ENCODE results near the gene ANKS1A. TPM values are rescaled to one million over a fixed set of nuclear protein-coding genes. Genes with fewer than 3 reads are reported as not detected.

Gene ANKS1A
- total and polyA plus RNA-seq, 3 donors from 2014 or later = 44.2 to 96.9 (median 95.9) TPM

GRCh38 chr6:34979994-34980393, 90.9 kb downstream of the ANKS1A start:
- Histone ChIP-seq H3K27ac (no peak overlapping the region), H3K36me3 (ENCODE audit: low read depth, missing control alignments) (no peaks in the 10 kb centered on the region), H3K4me1 (peaks cover 27% of the 10 kb centered on the region), H3K4me3 (no peak overlapping the region), H3K9me3 (no peaks in the 10 kb centered on the region), H3K27me3 (no peaks in the 10 kb centered on the region)
- intact Hi-C loops (cut with DNase I; ENCODE audit: low total_unique reads) = loop anchor here (10.0 kb wide), 1 partner anchor 265 kb away; no protein-coding TSS in a partner anchor
- WGBS, 2 donors = 70 to 86% methylated on average over 3 of the region's 3 CpGs
- no peak for DNase-seq
- TF ChIP-seq POLR2A (IDR thresholded peaks at IDR 0.05) (no peak), CTCF (IDR thresholded peaks at IDR 0.05) (no peak)

- intact Hi-C loops (cut with DNase I; ENCODE audit: low total_unique reads) = loop anchor here (10.0 kb wide), 1 partner anchor 263 kb away; no protein-coding TSS in a partner anchor
- peaks cover 29% of the 10 kb centered on the region for H3K4me1 ChIP-seq
- H3K9me3 ChIP-seq = no peaks in the 10 kb centered on the region
- no peak for DNase-seq
- H3K36me3 ChIP-seq (ENCODE audit: low read depth, missing control alignments) = no peaks in the 10 kb centered on the region
- peak overlapping the region in 1 of 2 donors; percentile 33 for H3K27ac ChIP-seq
- no peak overlapping the region for H3K4me3 ChIP-seq
- 72 to 79% methylated on average over 5 of the region's 5 CpGs for WGBS, 2 donors
- no peaks in the 10 kb centered on the region for H3K27me3 ChIP-seq
- TF ChIP-seq POLR2A (IDR thresholded peaks at IDR 0.05) (no peak), CTCF (IDR thresholded peaks at IDR 0.05) (no peak)
Observed at GRCh38 chr6:34981366-34981765, 92.3 kb downstream of the ANKS1A start.

GRCh38 chr6:34981951-34982350, 92.9 kb downstream of the ANKS1A start:
- DNase-seq = no peak
- intact Hi-C loops (cut with DNase I; ENCODE audit: low total_unique reads) = loop anchor here (10.0 kb wide), 1 partner anchor 263 kb away; no protein-coding TSS in a partner anchor
- peak overlapping the region in 1 of 2 donors; percentile 33 for H3K27ac ChIP-seq
- no peak for TF ChIP-seq POLR2A (IDR thresholded peaks at IDR 0.05)
- TF ChIP-seq CTCF (IDR thresholded peaks at IDR 0.05) = no peak
- WGBS, 2 donors = 66 to 73% methylated on average over 7 of the region's 7 CpGs
- peaks cover 35% of the 10 kb centered on the region for H3K4me1 ChIP-seq
- no peaks in the 10 kb centered on the region for H3K9me3 ChIP-seq
- no peak overlapping the region for H3K4me3 ChIP-seq
- no peaks in the 10 kb centered on the region for H3K27me3 ChIP-seq
- H3K36me3 ChIP-seq (ENCODE audit: low read depth, missing control alignments) = no peaks in the 10 kb centered on the region

- Histone ChIP-seq H3K9me3 (no peaks in the 10 kb centered on the region), H3K27ac (peak overlapping the region; percentile 33 to 60), H3K4me3 (no peak overlapping the region), H3K4me1 (peaks cover 40% of the 10 kb centered on the region), H3K27me3 (no peaks in the 10 kb centered on the region), H3K36me3 (ENCODE audit: low read depth, missing control alignments) (no peaks in the 10 kb centered on the region)
- intact Hi-C loops (cut with DNase I; ENCODE audit: low total_unique reads) = loop anchor here (10.0 kb wide), 1 partner anchor 262 kb away; no protein-coding TSS in a partner anchor
- WGBS, 2 donors = 68 to 69% methylated on average over 11 of the region's 11 CpGs
- TF ChIP-seq POLR2A (IDR thresholded peaks at IDR 0.05) (no peak), CTCF (IDR thresholded peaks at IDR 0.05) (peak in 2 of 3 experiments; percentile 37 to 46)
- DNase-seq = peak; percentile 84
Observed at GRCh38 chr6:34982424-34982852, 93.4 kb downstream of the ANKS1A start.

DNA sequence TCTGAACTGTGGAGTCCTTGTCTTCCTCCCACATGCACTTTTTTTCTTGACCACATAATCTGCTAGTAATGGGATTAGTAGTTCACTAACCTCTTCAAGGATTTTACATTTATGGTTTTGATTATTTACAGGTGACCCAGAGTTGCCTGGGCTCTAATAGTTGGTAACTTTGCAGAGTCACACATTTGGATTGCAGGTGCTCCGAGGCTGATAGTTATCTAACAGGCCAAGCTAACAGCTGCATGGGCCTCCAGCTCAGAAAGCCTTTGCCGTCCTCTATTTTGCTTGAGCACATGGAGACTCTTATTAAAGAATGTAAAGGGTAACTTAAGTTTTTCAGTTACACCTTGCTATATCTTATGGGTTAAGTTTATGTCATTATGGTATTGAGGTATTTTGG, 95.4 kb downstream of the ANKS1A start:
- intact Hi-C loops (cut with DNase I; ENCODE audit: low total_unique reads) = loop anchor here (10.0 kb wide), 1 partner anchor 260 kb away; no protein-coding TSS in a partner anchor
- H3K27ac ChIP-seq = peak overlapping the region in 1 of 2 donors; percentile 46
- WGBS, 2 donors = 82 to 89% methylated on average over 2 of the region's 2 CpGs
- H3K4me3 ChIP-seq = no peak overlapping the region
- no peaks in the 10 kb centered on the region for H3K36me3 ChIP-seq (ENCODE audit: low read depth, missing control alignments)
- H3K9me3 ChIP-seq = no peaks in the 10 kb centered on the region
- no peak for DNase-seq
- peaks cover 36% of the 10 kb centered on the region for H3K4me1 ChIP-seq
- no peak for TF ChIP-seq POLR2A (IDR thresholded peaks at IDR 0.05)
- TF ChIP-seq CTCF (IDR thresholded peaks at IDR 0.05) = no peak
- H3K27me3 ChIP-seq = no peaks in the 10 kb centered on the region

All from testis (tissue), 3 donors.